Measurements from ENCODE around the gene USP12. TPM values are rescaled to one million over a fixed set of nuclear protein-coding genes. Genes with fewer than 3 reads are reported as not detected.

USP12 gene
- total and polyA plus RNA-seq, 9 donors: 9.5 to 23.6 (median 19.2) TPM

- no peak for DNase-seq
- Histone ChIP-seq H3K4me1 (ENCODE audit: insufficient read depth) (no peaks in the 10 kb centered on the region), H3K9me3 (no peaks in the 10 kb centered on the region), H3K36me3 (no peaks in the 10 kb centered on the region), H3K4me3 (no peak overlapping the region), H3K27me3 (no peaks in the 10 kb centered on the region), H3K27ac (no peak overlapping the region)
- TF ChIP-seq EP300 (IDR thresholded peaks at IDR 0.05): no peak
- no peak for TF ChIP-seq CTCF (IDR thresholded peaks at IDR 0.05)
- TF ChIP-seq POLR2A (IDR thresholded peaks at IDR 0.05): no peak
- intact Hi-C loops (cut with DNase I): no loop called here
Observed at GRCh38 chr13:27189192-27189591, 17.6 kb upstream of the USP12 start.

DNA sequence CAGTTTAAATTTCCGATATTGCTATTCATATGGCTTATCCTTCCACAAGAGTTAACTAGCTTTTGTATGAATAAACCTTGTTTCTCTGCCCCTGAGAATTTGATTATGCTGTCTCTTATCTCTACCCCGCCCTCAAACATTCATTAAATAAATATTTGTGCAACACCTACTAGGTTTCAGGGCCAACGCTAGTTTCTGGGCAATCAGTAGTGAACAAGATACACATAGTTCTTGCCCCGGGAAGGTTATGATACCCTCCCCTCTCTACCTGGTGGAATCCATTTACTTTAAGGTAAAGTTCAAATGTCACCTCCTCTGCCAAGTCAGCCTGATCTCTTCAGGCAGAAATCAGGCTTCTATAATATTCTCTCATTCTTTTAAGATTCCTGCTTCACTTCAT is 16.6 kb upstream of the USP12 start:
- intact Hi-C loops (cut with DNase I): no loop called here
- TF ChIP-seq CTCF (IDR thresholded peaks at IDR 0.05) (no peak), POLR2A (IDR thresholded peaks at IDR 0.05) (no peak), EP300 (IDR thresholded peaks at IDR 0.05) (no peak)
- DNase-seq: no peak
- Histone ChIP-seq H3K9me3 (no peaks in the 10 kb centered on the region), H3K27me3 (no peaks in the 10 kb centered on the region), H3K36me3 (no peaks in the 10 kb centered on the region), H3K4me3 (no peak overlapping the region), H3K27ac (no peak overlapping the region), H3K4me1 (ENCODE audit: insufficient read depth) (no peaks in the 10 kb centered on the region)
- WGBS, 3 donors: 67 to 83% (median 68%) methylated on average over 4 of the region's 4 CpGs

- intact Hi-C loops (cut with DNase I): no loop called here
- TF ChIP-seq CTCF (IDR thresholded peaks at IDR 0.05) (no peak), POLR2A (IDR thresholded peaks at IDR 0.05) (no peak), EP300 (IDR thresholded peaks at IDR 0.05) (no peak)
Observed at GRCh38 chr13:27186295-27186694, 14.7 kb upstream of the USP12 start.

GRCh38 chr13:27183561-27184147 is 12.0 kb upstream of the USP12 start:
- no peaks in the 10 kb centered on the region for H3K36me3 ChIP-seq
- H3K27ac ChIP-seq: no peak overlapping the region
- no peaks in the 10 kb centered on the region for H3K4me1 ChIP-seq (ENCODE audit: insufficient read depth)
- TF ChIP-seq POLR2A (IDR thresholded peaks at IDR 0.05) (no peak), EP300 (IDR thresholded peaks at IDR 0.05) (no peak), CTCF (IDR thresholded peaks at IDR 0.05) (no peak)
- H3K4me3 ChIP-seq: no peak overlapping the region
- no peak for DNase-seq
- 76 to 81% (median 77%) methylated on average over 9 of the region's 9 CpGs for WGBS, 3 donors
- H3K27me3 ChIP-seq: no peaks in the 10 kb centered on the region
- intact Hi-C loops (cut with DNase I): no loop called here
- H3K9me3 ChIP-seq: no peaks in the 10 kb centered on the region

More at GRCh38 chr13:27186295-27186694, 14.7 kb upstream of the USP12 start:
- no peak overlapping the region for H3K27ac ChIP-seq
- no peaks in the 10 kb centered on the region for H3K36me3 ChIP-seq
- no peaks in the 10 kb centered on the region for H3K9me3 ChIP-seq
- no peak overlapping the region for H3K4me3 ChIP-seq
- no peak for DNase-seq
- no peaks in the 10 kb centered on the region for H3K4me1 ChIP-seq (ENCODE audit: insufficient read depth)
- H3K27me3 ChIP-seq: no peaks in the 10 kb centered on the region
- WGBS, 3 donors: 53 to 63% (median 57%) methylated on average over 5 of the region's 5 CpGs

All from ovary (tissue), 9 donors.